Measurements from ENCODE around the gene GLIS1.

GLIS1 gene

GRCh38 chr1:53629101-53629691 is 109.8 kb downstream of the GLIS1 start:
- no peak for DNase-seq

DNA sequence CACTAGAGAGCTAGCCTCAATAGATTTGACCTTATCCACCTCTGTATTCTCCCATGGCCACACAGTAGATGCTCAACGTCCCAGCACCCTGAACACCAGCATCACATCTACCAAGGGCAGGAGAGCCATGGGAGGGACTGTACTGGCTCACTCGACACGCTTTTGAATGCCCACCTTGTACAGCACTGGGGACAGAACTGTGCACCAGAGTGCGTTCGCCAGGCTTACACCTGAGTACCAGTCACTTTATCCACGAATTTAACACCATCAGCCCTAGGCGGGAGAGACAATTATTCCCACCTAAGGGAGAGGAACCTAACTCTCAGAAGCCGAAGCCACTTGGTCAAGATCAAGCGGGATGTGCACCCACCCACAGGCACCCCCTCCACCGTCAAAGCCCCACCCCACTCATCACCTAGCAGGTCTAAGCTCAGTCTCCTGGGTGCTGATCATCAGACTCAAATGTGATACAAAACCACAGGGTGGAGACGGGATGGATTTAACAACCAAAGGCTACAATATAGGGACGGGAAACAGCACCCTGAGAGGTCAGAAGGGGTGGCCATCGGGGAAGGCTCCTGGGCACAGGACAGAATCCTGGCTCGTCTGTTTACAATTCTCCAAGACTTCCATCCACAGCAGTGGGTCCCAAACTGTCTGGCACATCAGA is 110.5 kb downstream of the GLIS1 start:
- DNase-seq = no peak

DNA sequence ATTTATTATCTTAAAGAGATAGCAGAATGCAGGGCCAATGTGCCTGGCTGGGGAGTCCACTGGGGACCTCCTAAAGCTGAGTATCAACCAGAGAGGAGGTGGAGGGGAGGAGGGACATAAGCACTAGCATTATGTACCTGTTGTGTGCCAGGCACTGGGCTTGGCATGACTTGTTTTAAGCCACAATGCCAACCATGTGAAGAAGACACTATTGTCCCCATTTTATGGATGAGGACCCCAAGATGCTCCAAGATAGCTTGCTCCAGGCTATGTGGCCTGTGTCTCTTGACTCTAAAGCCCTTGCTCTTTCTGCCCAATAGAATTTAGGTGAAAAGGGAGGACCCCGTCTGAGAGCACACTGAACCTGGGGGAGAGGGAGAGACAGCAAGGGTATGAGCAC is 111.3 kb downstream of the GLIS1 start:
- no peak for DNase-seq

GRCh38 chr1:53627031-53627430 is 111.9 kb downstream of the GLIS1 start:
- no peak for DNase-seq

GRCh38 chr1:53626616-53627015 is 112.3 kb downstream of the GLIS1 start:
- DNase-seq = no peak

DNA sequence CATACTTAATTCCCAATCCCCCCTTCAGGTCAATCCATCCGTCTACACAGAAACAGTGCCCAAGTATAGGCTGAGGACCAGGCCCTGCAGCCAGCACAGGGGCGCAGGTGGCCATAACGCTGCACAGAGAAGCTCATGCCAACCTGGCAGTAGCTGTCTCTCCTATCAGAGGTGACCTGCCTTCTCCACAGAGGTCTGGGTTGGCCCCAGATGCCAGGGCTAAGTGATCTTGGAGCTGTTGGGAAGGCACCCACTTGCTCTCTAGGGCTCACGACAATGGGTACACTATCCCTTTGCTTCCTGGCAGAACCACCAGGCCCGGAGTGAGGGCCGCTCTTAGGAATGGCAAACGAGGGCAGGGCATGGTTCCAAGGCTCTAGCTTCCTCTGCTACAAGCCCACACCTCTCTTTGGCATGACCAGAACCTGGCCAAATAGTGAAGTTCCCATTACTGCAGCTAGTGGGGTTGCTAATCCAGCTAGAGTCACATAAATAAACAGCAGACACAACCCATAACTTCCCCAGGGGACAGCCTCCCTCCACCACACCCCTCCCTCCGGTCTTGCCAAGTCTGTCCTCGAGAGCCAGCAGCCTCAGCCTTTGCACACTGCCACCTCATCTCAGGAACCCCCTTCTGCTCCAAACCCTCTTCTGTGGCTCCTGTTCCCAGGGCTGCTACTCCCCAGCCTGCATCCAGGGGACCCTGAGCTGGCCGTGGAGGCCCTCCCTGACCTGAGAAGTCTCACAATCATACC is 113.0 kb downstream of the GLIS1 start:
- DNase-seq = no peak

GRCh38 chr1:53625049-53625448 is 113.9 kb downstream of the GLIS1 start:
- no peak for DNase-seq

GRCh38 chr1:53622531-53622930 is 116.4 kb downstream of the GLIS1 start:
- DNase-seq = no peak

- no peak for DNase-seq
Observed at GRCh38 chr1:53621144-53621543, 117.8 kb downstream of the GLIS1 start.

DNA sequence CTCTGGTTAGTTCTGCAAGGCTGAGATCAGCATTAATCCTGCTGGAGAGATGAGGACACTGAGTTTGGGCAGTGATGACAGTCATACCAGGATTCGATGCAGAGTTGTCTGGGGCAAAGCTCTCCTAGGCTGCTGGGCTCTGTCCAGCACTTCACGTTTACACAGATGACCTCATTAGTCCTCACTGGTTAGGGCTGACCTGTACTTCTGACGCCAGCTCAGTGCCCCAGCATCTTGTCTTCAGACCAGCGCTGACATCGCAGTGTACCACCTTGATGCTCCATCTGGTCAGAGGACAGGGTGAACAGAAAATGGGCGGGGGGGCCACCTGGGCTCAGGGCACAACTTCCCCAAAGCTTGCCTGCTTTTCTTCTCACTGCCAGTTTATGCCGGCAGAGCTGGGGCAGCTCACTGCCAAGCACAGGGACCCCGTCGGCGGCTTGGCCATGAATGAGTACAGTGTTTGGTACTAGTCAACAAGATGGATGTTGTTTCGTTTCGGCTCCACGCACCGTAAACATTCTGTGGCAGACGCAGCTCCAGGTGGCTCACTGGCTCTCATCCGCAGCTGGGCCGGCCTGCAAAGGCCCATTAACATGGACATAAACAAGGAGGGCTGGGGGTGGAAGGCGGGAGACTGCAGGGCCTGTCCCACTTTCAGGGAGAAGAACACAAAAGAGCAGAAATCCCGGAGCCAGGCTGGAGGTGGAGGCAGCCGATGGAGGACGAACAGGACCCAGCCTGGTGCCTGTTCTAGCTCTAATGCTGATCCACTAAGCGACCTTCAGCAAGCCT is 118.7 kb downstream of the GLIS1 start:
- no peak for DNase-seq

- no peak for DNase-seq
Observed at GRCh38 chr1:53619367-53620060, 119.5 kb downstream of the GLIS1 start.

GRCh38 chr1:53618500-53619366 is 120.2 kb downstream of the GLIS1 start:
- DNase-seq = no peak

DNA sequence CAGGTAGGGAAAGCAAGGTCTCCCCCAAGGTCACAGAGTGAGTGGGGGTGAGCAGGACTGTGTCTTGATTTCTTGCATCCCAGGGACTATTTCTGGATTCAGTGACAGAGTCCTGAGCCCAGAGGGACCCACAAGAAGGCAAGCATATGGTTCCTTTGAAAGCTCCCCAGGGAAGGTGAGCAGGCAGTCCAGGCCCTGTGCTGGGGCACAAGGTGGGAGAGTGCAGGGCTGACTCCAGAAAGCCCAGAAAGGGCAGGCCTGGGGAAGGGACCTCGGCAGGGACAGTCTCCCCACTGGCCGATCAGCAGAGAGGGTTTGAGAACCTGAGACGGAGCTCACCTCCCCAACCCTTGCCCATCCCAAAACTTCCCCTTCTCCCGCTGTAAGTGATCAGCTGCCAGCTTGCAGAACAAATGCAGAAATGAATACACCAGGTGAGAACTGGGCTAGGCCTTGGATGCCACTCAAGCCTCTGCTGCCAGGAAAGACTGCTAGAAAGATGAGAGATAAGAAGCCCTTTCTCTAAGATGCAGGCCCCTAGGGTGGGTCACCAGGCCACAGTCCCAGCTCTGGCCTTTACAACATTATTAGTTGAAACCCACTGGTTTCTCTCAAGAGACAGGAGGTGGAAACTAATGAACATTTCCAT is 121.0 kb downstream of the GLIS1 start:
- DNase-seq = no peak

DNA sequence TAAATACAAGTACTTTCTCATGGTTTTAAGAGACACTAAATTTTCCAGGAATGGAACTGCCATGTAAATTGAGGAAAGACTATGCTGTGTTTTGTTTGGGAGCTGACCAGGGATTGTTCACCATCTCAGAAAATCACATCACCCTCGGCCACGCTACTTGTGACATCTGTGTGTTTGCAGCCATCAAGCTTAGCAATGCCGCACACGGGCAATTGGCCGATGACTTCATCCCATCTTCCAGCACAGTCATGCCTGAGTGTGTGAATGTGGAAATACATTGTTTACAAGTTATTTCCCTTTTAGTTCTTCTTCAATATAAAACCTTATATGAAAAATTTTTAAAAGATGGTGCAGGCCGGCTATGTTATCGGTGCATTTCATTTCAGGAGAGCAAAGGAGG is 121.6 kb downstream of the GLIS1 start:
- no peak for DNase-seq

- DNase-seq = no peak
Observed at GRCh38 chr1:53616927-53617326, 122.0 kb downstream of the GLIS1 start.

DNA sequence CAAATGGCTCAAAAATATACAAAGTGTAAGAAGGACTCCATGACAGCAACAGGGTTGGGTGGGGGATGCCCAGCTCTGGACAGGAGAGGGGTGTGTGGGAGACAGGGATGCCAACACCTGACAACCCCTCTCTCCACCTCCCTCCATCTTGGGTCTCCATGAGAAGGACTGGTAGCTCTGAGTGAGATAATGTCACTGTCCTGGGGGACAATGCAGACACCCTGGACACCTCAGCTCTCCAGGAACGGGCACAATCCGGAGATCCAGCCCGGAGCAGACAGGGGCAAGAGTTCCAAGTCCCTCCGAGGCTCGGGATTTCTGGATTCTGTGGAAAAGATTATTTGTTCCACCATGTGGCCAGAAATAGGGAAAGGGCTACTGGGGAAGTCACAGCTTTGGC is 122.5 kb downstream of the GLIS1 start:
- DNase-seq = no peak

DNA sequence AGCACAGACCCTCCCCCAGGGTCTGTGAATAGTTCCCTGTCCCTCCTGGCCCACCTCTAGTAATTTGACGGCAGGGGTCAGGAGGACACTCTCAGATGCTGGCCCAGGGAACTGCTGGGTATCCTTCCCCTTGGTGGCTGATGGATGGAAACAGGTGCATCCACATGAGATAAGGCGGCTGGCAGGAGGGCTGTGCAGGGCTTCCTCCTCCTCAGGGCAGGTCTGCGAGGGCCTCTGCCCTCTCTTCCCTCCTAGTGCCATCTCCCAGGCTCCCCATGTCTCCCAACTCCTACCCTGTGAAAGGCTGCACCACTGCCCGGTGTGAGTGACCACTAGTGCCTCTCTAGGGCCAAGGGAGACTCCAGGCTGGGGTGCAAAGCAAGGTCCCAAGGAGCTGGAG is 123.9 kb downstream of the GLIS1 start:
- no peak for DNase-seq

- no peak for DNase-seq
Observed at GRCh38 chr1:53614231-53615021, 124.5 kb downstream of the GLIS1 start.

GRCh38 chr1:53608676-53609075 is 130.3 kb downstream of the GLIS1 start:
- DNase-seq = no peak

DNA sequence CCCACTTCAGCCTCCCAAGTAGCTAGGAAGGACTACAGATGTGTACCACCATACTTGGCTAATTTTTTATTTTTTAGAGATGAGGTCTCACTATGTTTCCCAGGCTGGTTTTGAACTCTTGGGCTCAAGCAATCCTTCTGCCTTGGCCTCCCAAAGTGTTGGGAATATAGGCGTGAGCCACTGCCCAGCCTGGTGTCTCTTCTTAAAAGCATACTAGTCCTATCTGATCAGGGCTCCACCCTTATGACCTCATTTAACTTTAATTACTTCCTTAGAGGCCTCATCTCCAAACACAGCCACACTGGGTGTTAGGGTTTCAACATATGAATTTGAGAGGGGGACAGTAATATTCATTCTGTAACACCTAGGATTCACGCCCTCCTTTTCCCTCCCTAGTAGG is 130.9 kb downstream of the GLIS1 start:
- no peak for DNase-seq
